GM19351 (cell line): ENCODE measurements around the gene AMER2.

Source experiments
- ATAC-seq: cut with Tn5 transposase; IDR thresholded peaks from one replicate; pipeline ENCODE4 v1.9.1; 2021; ENCODE audit warnings: mild to moderate bottlenecking, moderate library complexity; ENCODE audit not compliant: unreplicated experiment

AMER2 gene

GRCh38 chr13:25171517-25172302, at the start of gene AMER2:
Gene AMER2 (minus strand): TSS chr13:25172288. CDS start chr13:25171619, 669 bp downstream.
- ATAC-seq: peak; percentile 69

- no peak for ATAC-seq
Measured at GRCh38 chr13:25218019-25218418, 45.9 kb upstream of the AMER2 start.

DNA sequence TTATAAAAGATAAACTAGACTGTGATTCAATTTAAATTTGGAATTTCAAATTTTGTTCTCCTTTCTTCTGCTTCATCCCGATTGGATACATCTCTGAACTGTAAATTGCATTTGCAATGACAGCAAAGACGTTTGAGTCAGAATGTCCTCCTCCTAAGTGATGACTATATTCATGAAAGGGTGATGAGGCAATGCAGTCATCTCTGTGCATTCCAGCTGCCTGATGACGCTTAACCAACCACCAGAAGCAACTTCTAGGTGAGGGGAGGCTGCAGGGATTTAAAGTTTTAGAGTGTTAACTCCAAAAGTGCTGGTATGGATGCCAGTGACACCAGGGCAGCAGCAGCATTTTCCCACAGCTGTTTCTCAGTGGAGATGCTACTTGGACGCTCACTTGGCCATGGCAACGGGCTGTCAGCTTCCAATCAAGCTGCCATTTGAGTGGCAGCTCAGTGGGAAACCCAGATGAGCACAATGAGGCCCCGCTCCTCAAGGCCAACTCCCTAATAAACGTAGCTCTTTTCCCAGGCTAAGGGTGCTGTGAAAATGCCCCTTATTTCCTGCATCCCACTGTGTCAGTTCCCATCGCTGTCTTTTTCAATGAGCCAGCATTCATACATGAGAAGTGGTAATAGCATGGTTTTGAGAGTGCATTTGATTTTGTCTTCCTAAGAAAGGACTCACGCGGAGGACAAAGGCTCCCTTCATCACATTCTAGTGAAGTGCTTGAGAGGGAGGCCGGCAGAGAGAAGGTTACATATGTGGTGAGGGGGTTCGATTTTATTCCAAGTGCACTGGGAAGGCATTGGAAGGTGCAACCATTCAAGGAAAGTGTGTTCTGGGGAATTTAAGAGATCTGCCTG, 45.2 kb upstream of the AMER2 start:
- ATAC-seq: no peak

GRCh38 chr13:25215253-25215575, 43.1 kb upstream of the AMER2 start:
- ATAC-seq: no peak

GRCh38 chr13:25214491-25215252, 42.6 kb upstream of the AMER2 start:
- no peak for ATAC-seq

- no peak for ATAC-seq
Measured at GRCh38 chr13:25213715-25214114, 41.6 kb upstream of the AMER2 start.

DNA sequence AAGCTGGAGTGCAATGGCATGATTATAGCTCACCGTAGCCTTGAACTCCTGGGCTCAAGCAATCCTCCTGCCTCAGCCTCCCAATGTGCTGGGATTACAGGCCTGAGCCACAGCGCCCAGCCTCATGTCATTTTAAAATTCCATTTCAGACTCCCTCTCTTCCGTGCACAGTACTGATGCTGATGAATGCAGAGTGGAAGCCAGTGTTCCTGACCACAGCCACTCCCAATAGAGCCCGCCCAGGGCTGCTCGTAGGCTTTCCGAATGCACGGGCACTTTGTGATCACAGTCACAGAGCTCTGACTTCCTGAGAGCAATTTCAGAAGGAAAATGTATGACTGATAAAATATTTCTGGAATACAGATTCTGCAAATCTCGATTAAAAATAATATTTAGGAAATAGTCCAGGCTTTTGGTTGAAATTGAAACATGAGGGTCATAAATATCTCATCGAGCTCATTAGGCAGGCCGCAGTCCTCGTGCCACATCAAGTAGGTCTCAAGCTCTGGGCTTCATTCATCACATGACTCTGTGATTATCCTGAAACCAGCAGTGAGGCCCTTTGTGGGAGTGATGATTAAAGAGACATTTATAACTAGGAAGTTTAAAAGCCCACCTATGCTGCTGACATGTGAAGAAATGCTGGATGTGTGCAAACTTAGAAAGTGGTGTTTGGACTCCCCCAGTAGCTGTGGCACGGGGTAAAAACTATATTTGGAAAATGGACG, 38.9 kb upstream of the AMER2 start:
- no peak for ATAC-seq

DNA sequence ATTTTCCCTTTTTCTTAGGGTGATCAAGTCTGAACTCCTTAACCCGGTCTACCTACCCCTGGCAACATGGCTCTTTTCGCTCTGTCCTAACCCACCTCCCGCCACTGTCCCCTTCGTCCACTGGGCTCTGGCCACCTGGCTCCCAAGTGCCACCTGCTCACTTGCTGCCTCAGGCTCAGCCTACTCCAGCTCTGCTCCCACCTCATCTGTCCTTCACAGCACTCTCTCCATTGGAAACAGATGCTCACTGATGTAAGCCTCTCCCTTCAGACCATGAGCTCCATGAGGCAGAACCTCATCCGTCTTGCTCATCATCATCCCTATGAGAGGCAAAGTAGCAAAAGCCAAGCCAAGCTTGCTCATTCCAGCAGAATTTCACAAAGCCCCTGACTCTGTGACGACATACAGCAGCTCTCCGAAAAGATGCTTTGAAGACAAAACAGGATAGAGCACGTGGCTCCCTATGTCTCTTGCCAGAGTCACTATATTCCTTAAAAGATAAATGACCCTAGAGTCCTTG, 35.3 kb upstream of the AMER2 start:
- ATAC-seq: no peak

DNA sequence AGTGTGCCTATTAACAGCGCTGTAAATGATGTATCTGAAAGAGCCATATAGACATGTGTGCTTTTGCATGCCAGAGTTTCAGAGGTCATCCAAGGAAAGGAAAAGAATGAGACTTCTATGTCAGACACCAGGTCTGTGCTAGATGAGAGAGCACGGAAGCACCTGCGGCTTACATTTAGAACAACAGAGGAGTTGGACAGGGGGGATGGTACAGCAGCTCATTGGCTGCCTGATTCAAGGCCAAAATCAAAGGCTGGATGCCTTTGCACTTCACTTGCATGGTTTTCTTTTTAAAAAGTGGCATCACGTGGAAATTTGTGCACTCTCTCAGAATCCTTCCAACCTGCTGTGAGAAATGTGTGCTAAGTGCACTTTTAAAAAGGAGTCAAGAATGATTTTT, 32.8 kb upstream of the AMER2 start:
- ATAC-seq: no peak

DNA sequence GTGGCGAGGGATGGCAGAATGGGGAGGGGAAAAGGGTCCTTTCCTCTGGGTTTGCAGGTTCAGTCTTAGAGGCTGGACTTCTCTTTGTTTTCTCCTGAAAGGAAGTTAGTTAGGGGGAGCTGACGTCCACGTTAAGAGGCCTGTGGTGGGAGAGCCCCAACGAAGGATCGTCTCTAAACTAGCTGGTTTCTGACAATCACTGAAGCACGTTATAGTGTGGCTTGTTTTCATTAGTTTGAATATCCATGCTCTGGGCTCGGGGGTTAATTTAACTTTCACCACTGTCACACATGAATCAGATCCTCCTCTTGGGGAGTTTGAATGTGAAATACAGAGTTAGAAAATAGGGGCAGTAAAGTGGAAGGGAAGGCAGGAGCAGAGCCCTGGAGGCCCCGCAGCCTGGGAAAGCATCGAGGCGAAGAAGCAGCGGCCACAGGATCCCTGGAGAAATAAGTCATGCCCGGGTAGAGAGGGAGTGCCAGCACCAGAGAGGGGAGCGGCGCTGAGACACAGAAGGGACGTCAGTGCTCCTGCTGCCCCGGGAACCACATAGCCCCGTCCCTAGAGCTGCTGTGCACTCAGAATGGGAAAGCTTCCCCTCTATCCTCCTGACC, 31.1 kb upstream of the AMER2 start:
- no peak for ATAC-seq

GRCh38 chr13:25200783-25201182, 28.7 kb upstream of the AMER2 start:
- no peak for ATAC-seq

- ATAC-seq: no peak
Measured at GRCh38 chr13:25198647-25199046, 26.6 kb upstream of the AMER2 start.

DNA sequence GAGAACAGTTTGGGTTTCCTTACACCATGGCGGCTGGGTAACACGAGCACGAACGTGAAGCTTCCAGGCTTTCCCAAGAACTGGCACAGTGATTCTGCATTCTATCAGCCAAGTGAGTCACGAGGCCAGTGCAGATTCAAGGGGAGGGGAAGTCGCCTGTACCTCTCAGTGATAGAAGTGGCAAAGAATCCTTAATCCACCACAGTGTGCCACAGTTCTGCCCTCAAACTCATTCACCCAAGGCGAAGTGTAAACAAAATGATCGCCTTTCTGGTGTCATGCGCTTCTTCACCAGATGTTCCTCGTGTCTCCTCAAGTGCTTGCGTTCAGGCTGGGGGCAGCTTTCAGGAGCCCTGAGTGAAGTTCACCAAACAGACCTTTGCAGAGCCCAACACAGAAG, 24.9 kb upstream of the AMER2 start:
- ATAC-seq: no peak

GRCh38 chr13:25192936-25193335, 20.8 kb upstream of the AMER2 start:
- no peak for ATAC-seq

- ATAC-seq: no peak
Measured at GRCh38 chr13:25192489-25192888, 20.4 kb upstream of the AMER2 start.

DNA sequence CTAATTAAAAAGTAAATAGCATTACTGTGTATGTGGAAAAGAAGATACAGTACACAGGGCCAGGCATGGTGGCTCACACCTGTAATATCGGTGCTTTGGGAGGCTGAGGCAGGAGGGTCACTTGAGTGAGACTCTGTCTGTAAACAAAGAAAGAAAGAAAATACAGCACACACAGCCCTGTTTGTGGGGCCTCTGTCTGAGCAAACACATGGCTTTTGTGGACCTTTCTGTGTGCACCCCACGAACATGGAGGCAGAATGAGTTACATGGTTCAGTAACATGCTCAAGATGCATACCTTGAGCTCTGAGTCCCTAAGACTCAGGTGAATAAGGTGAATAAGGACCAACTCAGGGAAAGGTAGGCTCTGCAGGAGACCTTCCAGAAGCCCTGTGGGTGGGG, 20.0 kb upstream of the AMER2 start:
- ATAC-seq: no peak

DNA sequence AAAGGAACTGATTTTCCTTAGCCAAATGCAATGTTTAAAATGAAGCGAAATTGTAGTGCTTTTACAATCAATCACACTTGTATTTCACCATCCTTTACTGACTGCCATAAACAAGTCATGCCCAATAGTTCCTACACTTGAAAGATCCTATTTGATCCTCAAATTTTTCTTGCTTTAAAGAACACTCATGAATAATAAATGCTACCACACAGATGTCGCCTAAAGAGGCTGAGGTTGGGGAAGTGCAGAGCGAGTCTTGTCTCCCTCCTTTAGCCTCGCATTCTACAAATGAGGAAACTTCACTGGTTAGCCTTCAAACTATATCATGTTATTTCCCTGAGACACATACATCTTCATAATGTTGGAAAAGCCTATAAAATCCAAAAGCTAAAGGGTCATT, 18.7 kb upstream of the AMER2 start:
- no peak for ATAC-seq

GRCh38 chr13:25190256-25190655, 18.2 kb upstream of the AMER2 start:
- no peak for ATAC-seq

- ATAC-seq: no peak
Measured at GRCh38 chr13:25187596-25187995, 15.5 kb upstream of the AMER2 start.

DNA sequence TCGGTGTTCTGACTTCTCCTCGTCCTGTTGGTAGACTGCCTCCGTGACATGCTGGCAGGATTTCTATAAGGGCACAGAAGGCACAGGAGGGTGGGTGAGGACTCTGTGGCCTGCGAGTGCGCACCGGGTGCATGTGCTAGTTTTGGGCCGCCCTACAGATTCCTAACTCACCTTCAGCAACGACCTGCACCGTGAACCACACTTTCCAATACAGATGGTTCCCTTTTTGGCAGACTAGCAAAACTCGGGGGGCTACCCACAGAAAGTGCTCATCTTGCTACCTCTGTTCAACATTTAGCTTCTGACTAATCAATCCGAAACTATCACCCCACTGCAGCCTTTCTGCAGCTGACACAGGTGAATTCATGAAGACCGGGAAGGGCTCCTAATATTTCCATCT, 14.1 kb upstream of the AMER2 start:
- ATAC-seq: peak; percentile 72
